GM18499 (cell line): Measurements from ENCODE around the gene SLC25A22.

Experiments used
- ATAC-seq: cut with Tn5 transposase; IDR thresholded peaks from one replicate; pipeline ENCODE4 v1.9.1; 2021; ENCODE audit warnings: moderate number of reproducible peaks; ENCODE audit not compliant: insufficient read depth, unreplicated experiment

Gene SLC25A22

GRCh38 chr11:792873-793272, 5.2 kb downstream of the SLC25A22 start:
- ATAC-seq: no peak

DNA sequence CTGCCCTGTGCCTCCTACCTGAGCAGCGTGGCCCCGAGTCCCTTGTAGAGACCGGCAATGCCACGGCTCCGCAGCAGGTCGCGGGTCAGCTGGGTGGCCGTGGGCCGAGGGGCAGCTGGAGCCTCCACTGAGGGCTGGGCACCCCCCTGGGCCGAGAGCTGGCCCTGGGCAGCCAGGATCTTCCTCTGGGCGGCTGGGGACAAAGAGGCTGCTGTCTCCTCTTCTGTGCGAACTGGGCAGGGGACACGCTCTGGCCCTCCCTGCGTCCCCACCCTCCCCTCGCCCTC, 5.6 kb downstream of the SLC25A22 start:
- no peak for ATAC-seq

- ATAC-seq: no peak
Measured at GRCh38 chr11:791658-792534, 6.2 kb downstream of the SLC25A22 start.

- no peak for ATAC-seq
Measured at GRCh38 chr11:790721-791564, 7.1 kb downstream of the SLC25A22 start.

DNA sequence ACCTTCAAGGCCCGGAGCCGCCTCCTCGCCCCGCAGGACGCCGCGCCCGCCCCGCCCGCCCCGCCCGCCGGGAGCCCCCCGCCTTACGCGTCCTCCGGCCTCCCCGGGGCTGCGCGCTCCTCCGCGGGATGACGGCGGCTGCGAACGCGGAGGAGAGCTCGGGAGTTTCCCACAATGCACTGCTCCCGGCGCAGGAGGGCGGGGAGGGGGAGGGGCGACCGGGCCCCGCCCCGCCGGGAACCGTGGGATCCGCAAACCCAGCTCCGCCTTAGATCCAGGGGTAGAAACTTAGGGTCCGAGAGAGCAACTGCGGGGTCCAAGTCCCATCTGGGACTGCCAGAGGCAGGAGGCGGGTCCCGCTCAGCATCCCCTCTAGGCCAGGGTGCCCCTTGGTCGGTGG, 8.1 kb downstream of the SLC25A22 start, which contains the start of gene CEND1:
TSS of gene CEND1 (minus strand) at position 148 of the 400 bp plus-strand sequence. CDS start 1,514 bp downstream, outside the sequence.
- ATAC-seq: no peak

DNA sequence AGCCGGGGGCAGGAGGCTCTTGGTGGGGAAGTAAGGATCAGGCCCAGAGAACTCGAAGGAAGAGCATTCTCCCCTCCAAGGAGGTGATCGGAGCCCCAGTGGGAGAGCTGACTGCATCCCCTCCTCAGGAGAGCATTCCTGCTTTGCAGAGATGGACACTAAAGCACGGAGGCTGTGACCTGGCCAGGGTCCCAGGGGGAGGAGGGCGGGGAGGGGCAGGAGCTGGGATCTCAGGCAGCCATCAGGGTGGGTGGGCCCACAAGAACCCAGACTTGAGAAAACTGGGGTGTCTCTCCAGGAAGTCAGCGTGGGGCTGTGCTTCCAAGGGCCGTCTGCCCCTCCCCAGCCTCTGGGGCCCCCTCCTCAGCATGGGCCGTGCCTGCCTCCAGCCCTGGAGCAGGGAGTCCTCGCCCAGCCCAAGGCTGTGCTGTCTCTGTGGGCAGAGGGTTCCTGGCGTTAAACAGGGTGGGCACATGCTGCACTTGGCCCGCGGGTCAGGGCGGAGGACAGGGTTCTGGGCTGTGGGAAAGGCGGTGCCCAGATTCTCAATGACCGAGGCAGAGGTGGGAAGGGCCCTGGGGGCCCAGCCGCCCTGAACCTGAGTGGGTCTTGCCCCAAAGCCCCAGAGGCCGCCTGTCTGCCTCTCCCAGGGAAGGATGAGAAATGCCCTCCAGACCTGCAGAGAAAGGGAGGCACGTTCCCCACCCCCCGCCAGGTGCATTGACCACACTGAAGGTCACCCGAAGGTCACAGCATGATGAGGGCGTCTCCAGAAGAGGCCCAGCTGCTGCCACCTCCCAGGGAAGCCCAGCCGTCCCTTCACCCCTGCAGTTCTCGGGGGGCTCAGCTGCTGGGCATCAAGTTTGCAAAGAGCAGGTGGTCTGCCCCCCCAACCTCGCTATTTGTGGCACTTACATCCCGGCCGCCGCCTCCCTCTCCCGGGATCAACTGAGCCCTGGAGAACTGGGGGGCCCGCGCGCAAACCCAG, 8.8 kb downstream of the SLC25A22 start:
- no peak for ATAC-seq

DNA sequence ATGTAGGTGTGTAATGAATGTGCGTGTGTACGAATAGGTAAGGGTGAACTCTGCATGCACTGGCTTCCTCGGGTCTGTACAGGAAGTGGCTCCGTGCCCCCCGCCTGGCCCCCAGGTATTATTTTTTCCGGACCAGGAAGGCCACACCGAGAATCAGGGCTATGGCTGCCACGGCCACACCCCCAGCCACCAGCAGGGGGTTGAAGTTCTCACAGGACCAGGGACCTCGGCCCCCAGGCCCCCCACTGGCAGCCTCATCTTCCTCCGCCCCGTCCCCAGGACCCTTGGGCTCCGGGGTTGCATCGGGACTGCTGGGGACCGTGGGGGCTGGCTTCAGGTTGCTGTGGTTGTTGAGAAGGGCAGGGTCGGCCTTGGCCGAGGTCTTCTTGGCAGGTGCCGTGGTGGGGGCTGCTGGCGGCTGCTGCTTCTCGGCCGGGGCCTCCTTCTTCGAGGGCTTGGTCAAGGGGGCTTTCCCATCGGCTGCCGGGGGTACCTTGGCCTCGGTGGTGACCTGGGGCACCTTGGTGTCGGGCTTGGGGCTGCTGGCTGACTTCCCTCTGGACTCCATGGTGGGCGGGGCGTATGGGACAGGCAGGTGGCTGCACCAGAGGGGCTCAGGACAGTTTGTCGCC, 10.0 kb downstream of the SLC25A22 start:
- no peak for ATAC-seq

DNA sequence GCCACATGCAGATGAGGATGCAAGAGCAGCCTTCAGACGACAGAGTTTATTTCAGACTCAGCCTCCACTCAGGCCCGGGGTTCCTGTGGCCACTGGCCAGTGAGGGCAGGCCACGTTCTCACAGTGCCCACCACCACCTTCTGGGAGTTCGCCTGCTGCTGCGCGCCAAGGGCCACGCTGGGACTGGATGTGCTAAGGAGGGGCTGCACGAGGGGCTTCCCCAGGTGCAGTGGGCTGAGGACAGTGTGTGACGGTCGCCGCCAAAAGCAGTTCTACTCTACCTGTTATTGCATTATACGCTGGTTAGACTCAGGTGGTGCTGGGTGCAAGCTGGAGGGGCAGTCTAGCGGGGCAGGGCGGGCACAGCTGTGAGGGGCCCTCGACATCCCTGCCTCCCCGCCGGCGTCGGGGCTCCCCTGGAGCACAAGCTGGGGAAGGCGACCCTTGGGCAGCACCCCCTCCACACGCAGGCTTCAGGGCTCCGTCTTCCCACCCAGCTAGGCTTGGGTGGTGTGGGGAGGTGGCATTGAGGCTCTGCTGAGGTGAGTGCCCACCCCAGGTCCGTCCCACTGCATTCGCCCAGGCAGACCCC, 10.9 kb downstream of the SLC25A22 start:
- no peak for ATAC-seq

DNA sequence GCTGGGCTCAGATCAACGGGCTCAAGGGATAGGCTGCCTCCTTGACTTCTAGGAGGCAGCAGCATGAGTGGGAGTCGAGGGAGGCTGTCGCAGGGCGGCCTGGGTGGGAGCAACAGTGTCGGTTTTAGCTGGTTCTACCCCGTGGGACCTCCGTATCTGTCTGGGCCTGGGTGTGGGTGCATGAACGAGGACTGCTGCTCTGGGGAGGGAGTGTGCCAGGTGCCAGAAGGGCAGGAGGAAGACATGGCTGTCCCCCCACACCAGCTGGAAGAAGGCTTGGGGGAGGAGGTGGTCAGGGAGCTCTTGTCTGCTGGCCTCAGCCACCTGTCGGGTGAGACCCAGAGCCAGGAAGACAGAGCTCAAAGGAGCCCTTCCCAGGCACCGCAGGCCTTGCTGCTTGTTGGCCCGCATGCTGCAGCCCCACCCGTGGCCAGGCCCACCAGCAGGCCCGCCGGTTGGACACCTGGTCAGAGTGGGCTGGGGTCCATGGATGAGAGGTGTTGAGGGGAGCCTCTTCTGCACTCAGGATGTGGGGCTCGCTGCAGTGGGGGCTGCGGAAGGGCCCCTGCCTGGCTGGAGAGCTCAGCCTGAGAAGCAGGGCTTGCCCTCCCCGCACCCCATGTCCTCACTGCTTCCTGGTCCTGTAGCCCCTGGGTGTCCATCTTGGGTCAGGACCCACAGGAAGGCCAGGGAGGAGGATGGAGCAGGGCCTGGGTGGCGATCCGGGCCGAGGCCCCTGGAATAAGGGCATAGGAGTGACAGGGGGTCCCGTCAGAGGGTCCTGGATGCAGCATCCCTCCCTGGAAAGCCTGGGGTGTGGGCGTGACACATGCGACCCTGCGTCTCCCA, 11.6 kb downstream of the SLC25A22 start:
- ATAC-seq: no peak

DNA sequence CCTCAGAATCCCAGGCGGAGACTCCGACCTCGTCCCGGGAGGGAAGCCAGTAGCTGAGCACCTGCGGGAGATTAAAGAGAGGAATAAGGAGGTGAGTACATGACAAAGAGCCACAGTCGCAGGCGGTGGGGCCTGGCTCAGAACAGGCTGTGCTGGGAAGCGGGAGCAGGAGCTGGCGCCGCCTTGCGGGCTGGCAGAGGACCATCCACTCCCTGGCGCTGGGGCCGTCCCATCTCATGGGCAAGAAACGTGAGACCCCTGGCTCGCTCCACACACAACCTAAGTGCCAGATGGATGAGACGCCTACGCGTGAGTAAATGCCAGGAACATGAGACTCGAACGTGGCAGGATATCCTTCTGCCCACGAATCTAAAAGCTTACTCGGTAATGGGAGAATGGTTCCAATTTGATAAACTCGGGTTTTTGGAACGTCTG, 14.5 kb downstream of the SLC25A22 start:
- no peak for ATAC-seq

GRCh38 chr11:782264-783174, 15.6 kb downstream of the SLC25A22 start:
- no peak for ATAC-seq

GRCh38 chr11:779955-780532, 18.0 kb downstream of the SLC25A22 start:
- no peak for ATAC-seq

DNA sequence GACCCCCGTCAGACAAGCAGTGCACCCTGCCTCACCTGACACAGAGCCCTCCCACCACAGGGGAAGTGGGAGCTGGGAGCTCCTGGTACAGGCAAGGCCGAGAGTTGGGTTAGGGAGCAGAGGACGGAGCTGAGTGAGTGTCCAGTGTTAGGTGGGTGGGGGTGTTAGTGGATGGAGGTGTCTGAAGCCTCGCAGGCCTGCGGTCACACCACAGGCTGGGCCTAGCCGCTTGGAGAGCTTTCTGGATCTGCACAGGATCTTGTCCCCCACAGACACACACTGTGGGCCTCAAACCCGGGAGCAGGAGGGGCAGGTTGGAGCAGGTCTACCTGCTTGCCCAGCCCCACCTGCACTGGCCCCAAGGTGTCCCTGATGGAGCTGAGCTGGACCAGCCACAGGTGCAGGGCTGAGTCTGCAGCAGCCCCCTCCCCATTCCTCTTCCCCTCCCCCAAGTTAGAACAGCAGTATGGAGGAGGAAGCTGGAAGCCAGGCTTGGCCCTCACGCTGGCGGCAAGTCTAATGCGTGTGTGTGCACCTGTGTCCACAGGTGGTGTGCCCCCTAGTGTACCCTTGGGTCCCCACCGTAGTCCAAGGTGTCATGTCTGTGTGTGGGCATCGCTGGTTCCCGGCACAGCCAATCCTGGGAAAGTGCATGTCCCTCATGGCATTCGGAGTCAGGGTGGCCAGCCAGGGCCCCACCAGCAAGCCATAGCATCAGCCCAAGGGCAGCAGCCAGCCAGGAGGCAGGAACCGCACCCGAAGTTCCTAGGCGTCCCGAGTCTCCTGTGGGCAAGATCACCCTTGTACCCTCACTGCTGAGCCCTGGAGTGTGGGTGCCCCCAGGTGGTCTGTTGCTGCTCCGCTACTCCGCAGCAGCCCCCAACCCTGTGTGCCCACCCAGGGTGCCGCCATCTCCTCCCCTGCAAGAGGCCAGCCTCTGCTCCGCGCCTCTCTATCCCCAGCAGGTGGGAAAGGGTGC, 18.8 kb downstream of the SLC25A22 start:
- ATAC-seq: no peak

GRCh38 chr11:777288-778255, 20.5 kb downstream of the SLC25A22 start, which contains the start of gene GATD1:
GATD1 (minus strand) TSS chr11:777487; CDS start chr11:777462, 25 bp downstream.
- ATAC-seq: no peak
